Large intestine (tissue), 3 donors: Measurements from ENCODE around the gene EYA3. TPM values are rescaled to one million over a fixed set of nuclear protein-coding genes. Genes with fewer than 3 reads are reported as not detected.

Experiments used
- DNase-seq, 2 donors: peaks; one replicate each; pipeline versions ENCODE4 v3.0.0 to v3.0.0-alpha.2; 2013
- H3K27ac ChIP-seq: one replicate; pipeline ENCODE4 v1.5.1; 2013; ENCODE audit warnings: low read length
- H3K27me3 ChIP-seq: 2 replicates; pipeline ENCODE4 v1.6.1; 2013; ENCODE audit warnings: low read length; ENCODE audit not compliant: control insufficient read depth, insufficient read depth
- H3K36me3 ChIP-seq: 2 replicates; pipeline ENCODE4 v1.6.1; 2013; ENCODE audit warnings: low read length; ENCODE audit not compliant: control insufficient read depth, insufficient read depth
- H3K4me1 ChIP-seq: one replicate; pipeline ENCODE4 v1.6.1; 2013; ENCODE audit warnings: low read length; ENCODE audit not compliant: control insufficient read depth, insufficient read depth
- H3K4me3 ChIP-seq: one replicate; pipeline ENCODE4 v1.5.1; 2013; ENCODE audit warnings: low read length
- H3K9me3 ChIP-seq: one replicate; pipeline ENCODE4 v1.6.1; 2013; ENCODE audit warnings: mild to moderate bottlenecking, low read depth, low read length, moderate library complexity; ENCODE audit not compliant: control insufficient read depth
- WGBS: methylation state at CpG from one replicate; pipeline ENCODE4 v1.1.5; 2013; ENCODE audit warnings: low lambda C conversion rate; ENCODE audit not compliant: insufficient coverage; 5-methylcytosine and 5-hydroxymethylcytosine counted together
- polyA plus RNA-seq: library from polyadenylated mRNA; unstranded; fragments of 120-200 nt; gene quantifications from one replicate; pipeline ENCODE4 v1.2.1, GENCODE V29; 2013

EYA3 gene
- polyA plus RNA-seq, 1 donor, result 16.7 TPM

- WGBS, result 90% methylated on average over 3 of the region's 6 CpGs
- no peak overlapping the region for H3K4me3 ChIP-seq
- no peak overlapping the region for H3K27ac ChIP-seq
- no peak for DNase-seq
- no peaks in the 10 kb centered on the region for H3K27me3 ChIP-seq
- H3K36me3 ChIP-seq, result peaks cover 63% of the 10 kb centered on the region
- no peaks in the 10 kb centered on the region for H3K4me1 ChIP-seq
- H3K9me3 ChIP-seq, result no peaks in the 10 kb centered on the region
Observed at GRCh38 chr1:27970401-27970800, 118.0 kb downstream of the EYA3 start.

GRCh38 chr1:27968692-27969091 is 119.7 kb downstream of the EYA3 start:
- H3K9me3 ChIP-seq, result no peaks in the 10 kb centered on the region
- no peak overlapping the region for H3K4me3 ChIP-seq
- H3K27me3 ChIP-seq, result no peaks in the 10 kb centered on the region
- H3K27ac ChIP-seq, result no peak overlapping the region
- no CpG with 5 or more reads among the region's 3 CpGs for WGBS
- H3K4me1 ChIP-seq, result no peaks in the 10 kb centered on the region
- no peak for DNase-seq
- H3K36me3 ChIP-seq, result peaks cover 73% of the 10 kb centered on the region

GRCh38 chr1:27967884-27968466 is 120.4 kb downstream of the EYA3 start:
- H3K9me3 ChIP-seq, result no peaks in the 10 kb centered on the region
- no peak overlapping the region for H3K4me3 ChIP-seq
- peaks cover 73% of the 10 kb centered on the region for H3K36me3 ChIP-seq
- H3K27ac ChIP-seq, result no peak overlapping the region
- H3K4me1 ChIP-seq, result no peaks in the 10 kb centered on the region
- WGBS, result no CpG with 5 or more reads among the region's 4 CpGs
- no peaks in the 10 kb centered on the region for H3K27me3 ChIP-seq
- no peak for DNase-seq

- Histone ChIP-seq H3K9me3 (no peaks in the 10 kb centered on the region), H3K4me3 (no peak overlapping the region), H3K4me1 (no peaks in the 10 kb centered on the region), H3K36me3 (peaks cover 66% of the 10 kb centered on the region), H3K27ac (no peak overlapping the region), H3K27me3 (no peaks in the 10 kb centered on the region)
- no CpG with 5 or more reads among the region's 12 CpGs for WGBS
- no peak for DNase-seq
Observed at GRCh38 chr1:27967106-27967883, 121.1 kb downstream of the EYA3 start.

- Histone ChIP-seq H3K4me3 (no peak overlapping the region), H3K4me1 (peaks cover 2% of the 10 kb centered on the region), H3K27me3 (no peaks in the 10 kb centered on the region), H3K9me3 (no peaks in the 10 kb centered on the region), H3K36me3 (peaks cover 63% of the 10 kb centered on the region), H3K27ac (no peak overlapping the region)
- DNase-seq, result no peak
- WGBS, result no CpG with 5 or more reads among the region's 24 CpGs
Observed at GRCh38 chr1:27966402-27967105, 121.9 kb downstream of the EYA3 start.

GRCh38 chr1:27963393-27963792 is 125.0 kb downstream of the EYA3 start:
- H3K4me1 ChIP-seq, result peaks cover 11% of the 10 kb centered on the region
- H3K27ac ChIP-seq, result no peak overlapping the region
- H3K27me3 ChIP-seq, result no peaks in the 10 kb centered on the region
- H3K36me3 ChIP-seq, result peaks cover 51% of the 10 kb centered on the region
- no peak for DNase-seq
- H3K4me3 ChIP-seq, result no peak overlapping the region
- no CpG with 5 or more reads among the region's 11 CpGs for WGBS
- H3K9me3 ChIP-seq, result peaks cover 3% of the 10 kb centered on the region

- Histone ChIP-seq H3K4me1 (peaks cover 11% of the 10 kb centered on the region), H3K36me3 (peaks cover 34% of the 10 kb centered on the region), H3K27me3 (no peaks in the 10 kb centered on the region), H3K4me3 (no peak overlapping the region), H3K27ac (no peak overlapping the region), H3K9me3 (peaks cover 4% of the 10 kb centered on the region)
- WGBS, result no CpG with 5 or more reads among the region's 4 CpGs
- DNase-seq, result no peak
Observed at GRCh38 chr1:27961646-27962221, 126.7 kb downstream of the EYA3 start.

GRCh38 chr1:27960762-27961645 is 127.4 kb downstream of the EYA3 start:
- H3K4me1 ChIP-seq, result peaks cover 11% of the 10 kb centered on the region
- peak overlapping the region; percentile 91 for H3K27ac ChIP-seq
- peaks cover 28% of the 10 kb centered on the region for H3K36me3 ChIP-seq
- H3K9me3 ChIP-seq, result peaks cover 4% of the 10 kb centered on the region
- H3K27me3 ChIP-seq, result no peaks in the 10 kb centered on the region
- H3K4me3 ChIP-seq, result peak overlapping the region; percentile 72
- no CpG with 5 or more reads among the region's 13 CpGs for WGBS
- no peak for DNase-seq

- peaks cover 4% of the 10 kb centered on the region for H3K9me3 ChIP-seq
- no peaks in the 10 kb centered on the region for H3K27me3 ChIP-seq
- H3K4me1 ChIP-seq, result peaks cover 11% of the 10 kb centered on the region
- H3K4me3 ChIP-seq, result peak within 1 kb of the TSS; percentile 72
- H3K27ac ChIP-seq, result peak within 1 kb of the TSS; percentile 91
- WGBS, result no CpG with 5 or more reads among the region's 68 CpGs
- DNase-seq, result peak; percentile 77 to 92
- H3K36me3 ChIP-seq, result peaks cover 19% of the 10 kb centered on the region
Observed at GRCh38 chr1:27959792-27960603, 128.4 kb downstream of the EYA3 start, which contains the start of gene XKR8. Gene XKR8 (plus strand): TSS chr1:27959973. CDS start chr1:27960070, 97 bp downstream.
